MM.1S (cell line): ENCODE measurements around the gene ARHGAP40.

Source experiments
- CTCF ChIP-seq: fragments of 300-600 bp; sonication (generic); IDR thresholded peaks from 2 replicates; pipeline ENCODE4 v1.5.1; 2016; ENCODE audit warnings: antibody characterized with exemption, low read length, mixed read lengths
- EZH2 ChIP-seq: fragments of 300-600 bp; sonication (generic); optimal IDR thresholded peaks from 2 replicates; pipeline ENCODE3; 2017; ENCODE audit warnings: low read depth, mild to moderate bottlenecking, antibody characterized with exemption, low read length, mixed read lengths

DNA sequence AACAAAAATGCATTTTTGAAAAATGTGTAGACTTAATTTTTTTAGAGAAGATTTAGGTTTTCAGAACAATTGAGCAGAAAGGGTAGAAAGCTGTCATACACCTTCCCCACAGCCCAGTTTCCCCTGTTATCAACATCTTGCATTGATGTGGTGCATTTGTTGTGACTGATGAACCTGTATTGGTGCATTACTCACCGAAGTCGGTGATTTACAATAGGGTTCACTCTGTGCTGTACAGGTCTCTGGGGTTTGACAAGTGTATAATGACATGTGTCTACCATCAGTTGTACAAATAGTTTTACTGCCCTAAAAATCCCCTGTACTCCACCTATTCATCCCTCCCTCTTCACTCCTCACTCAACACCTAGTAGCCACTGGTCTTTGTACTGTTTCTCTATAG, 44.4 kb upstream of the ARHGAP40 start:
- TF ChIP-seq EZH2 (no peak), CTCF (no peak)
